ENCODE data around the gene XPR1.
"Not testable (repeated sequence)": the region's sequence is repeated elsewhere in the genome, so short reads cannot be mapped to it uniquely, and the experiment has no call there.

Gene XPR1

GRCh38 chr1:180816132-180816531 lies 184.3 kb downstream of the XPR1 start:
- H3K4me2 ChIP-seq (ENCODE audit: low read length) = no peak overlapping the region
- no peaks in the 10 kb centered on the region for H3K27me3 ChIP-seq (ENCODE audit: control insufficient read depth, low read length)
- TF ChIP-seq, protein P1, sequence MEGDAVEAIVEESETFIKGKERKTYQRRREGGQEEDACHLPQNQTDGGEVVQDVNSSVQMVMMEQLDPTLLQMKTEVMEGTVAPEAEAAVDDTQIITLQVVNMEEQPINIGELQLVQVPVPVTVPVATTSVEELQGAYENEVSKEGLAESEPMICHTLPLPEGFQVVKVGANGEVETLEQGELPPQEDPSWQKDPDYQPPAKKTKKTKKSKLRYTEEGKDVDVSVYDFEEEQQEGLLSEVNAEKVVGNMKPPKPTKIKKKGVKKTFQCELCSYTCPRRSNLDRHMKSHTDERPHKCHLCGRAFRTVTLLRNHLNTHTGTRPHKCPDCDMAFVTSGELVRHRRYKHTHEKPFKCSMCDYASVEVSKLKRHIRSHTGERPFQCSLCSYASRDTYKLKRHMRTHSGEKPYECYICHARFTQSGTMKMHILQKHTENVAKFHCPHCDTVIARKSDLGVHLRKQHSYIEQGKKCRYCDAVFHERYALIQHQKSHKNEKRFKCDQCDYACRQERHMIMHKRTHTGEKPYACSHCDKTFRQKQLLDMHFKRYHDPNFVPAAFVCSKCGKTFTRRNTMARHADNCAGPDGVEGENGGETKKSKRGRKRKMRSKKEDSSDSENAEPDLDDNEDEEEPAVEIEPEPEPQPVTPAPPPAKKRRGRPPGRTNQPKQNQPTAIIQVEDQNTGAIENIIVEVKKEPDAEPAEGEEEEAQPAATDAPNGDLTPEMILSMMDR (IDR thresholded peaks at IDR 0.05; ENCODE audit: low read depth, low read length, poor library complexity, severe bottlenecking) = no peak
- TF ChIP-seq EZH2phosphoT487 (IDR thresholded peaks at IDR 0.05; ENCODE audit: borderline replicate concordance, low read length) = no peak
- no peaks in the 10 kb centered on the region for H3K36me3 ChIP-seq (ENCODE audit: control insufficient read depth, low read length)
- no peak overlapping the region for H3K4me3 ChIP-seq (ENCODE audit: low read length)
- no peaks in the 10 kb centered on the region for H4K20me1 ChIP-seq (ENCODE audit: control insufficient read depth, insufficient read depth, low read depth, low read length)
- no peak overlapping the region for H3K27ac ChIP-seq (ENCODE audit: low read depth, low read length)
- H3K79me2 ChIP-seq (ENCODE audit: control insufficient read depth, low read length) = no peaks in the 10 kb centered on the region
- H3K9me3 ChIP-seq (ENCODE audit: control insufficient read depth, insufficient read depth, low read length) = no peaks in the 10 kb centered on the region
- H3F3A ChIP-seq (ENCODE audit: control insufficient read depth, insufficient read depth) = no peaks in the 10 kb centered on the region
- H3K4me1 ChIP-seq (ENCODE audit: control insufficient read depth, low read length) = no peaks in the 10 kb centered on the region
- no peaks in the 10 kb centered on the region for H3K9me2 ChIP-seq (replicated peaks; ENCODE audit: control insufficient read depth, low read length)

- no peak for TF ChIP-seq EZH2phosphoT487 (IDR thresholded peaks at IDR 0.05; ENCODE audit: borderline replicate concordance, low read length)
- TF ChIP-seq, protein P1 (IDR thresholded peaks at IDR 0.05; ENCODE audit: low read depth, low read length, poor library complexity, severe bottlenecking) = no peak
- Histone ChIP-seq H3F3A (ENCODE audit: control insufficient read depth, insufficient read depth) (no peaks in the 10 kb centered on the region), H3K4me1 (ENCODE audit: control insufficient read depth, low read length) (no peaks in the 10 kb centered on the region), H3K79me2 (ENCODE audit: control insufficient read depth, low read length) (no peaks in the 10 kb centered on the region), H3K4me2 (ENCODE audit: low read length) (no peak overlapping the region), H3K27ac (ENCODE audit: low read depth, low read length) (no peak overlapping the region), H3K4me3 (ENCODE audit: low read length) (no peak overlapping the region), H3K36me3 (ENCODE audit: control insufficient read depth, low read length) (no peaks in the 10 kb centered on the region), H3K9me2 (replicated peaks; ENCODE audit: control insufficient read depth, low read length) (no peaks in the 10 kb centered on the region), H3K27me3 (ENCODE audit: control insufficient read depth, low read length) (no peaks in the 10 kb centered on the region), H4K20me1 (ENCODE audit: control insufficient read depth, insufficient read depth, low read depth, low read length) (no peaks in the 10 kb centered on the region), H3K9me3 (ENCODE audit: control insufficient read depth, insufficient read depth, low read length) (no peaks in the 10 kb centered on the region)
Measured at GRCh38 chr1:180821970-180822369, 190.1 kb downstream of the XPR1 start.

GRCh38 chr1:180831507-180831906 lies 199.7 kb downstream of the XPR1 start:
- H3K9me3 ChIP-seq (ENCODE audit: control insufficient read depth, insufficient read depth, low read length); H3K79me2 ChIP-seq (ENCODE audit: control insufficient read depth, low read length); H3K4me1 ChIP-seq (ENCODE audit: control insufficient read depth, low read length); H4K20me1 ChIP-seq (ENCODE audit: control insufficient read depth, insufficient read depth, low read depth, low read length); H3K27ac ChIP-seq (ENCODE audit: low read depth, low read length); H3F3A ChIP-seq (ENCODE audit: control insufficient read depth, insufficient read depth); H3K9me2 ChIP-seq (replicated peaks; ENCODE audit: control insufficient read depth, low read length); H3K27me3 ChIP-seq (ENCODE audit: control insufficient read depth, low read length); H3K4me2 ChIP-seq (ENCODE audit: low read length); H3K4me3 ChIP-seq (ENCODE audit: low read length); H3K36me3 ChIP-seq (ENCODE audit: control insufficient read depth, low read length): not testable (repeated sequence)

DNA sequence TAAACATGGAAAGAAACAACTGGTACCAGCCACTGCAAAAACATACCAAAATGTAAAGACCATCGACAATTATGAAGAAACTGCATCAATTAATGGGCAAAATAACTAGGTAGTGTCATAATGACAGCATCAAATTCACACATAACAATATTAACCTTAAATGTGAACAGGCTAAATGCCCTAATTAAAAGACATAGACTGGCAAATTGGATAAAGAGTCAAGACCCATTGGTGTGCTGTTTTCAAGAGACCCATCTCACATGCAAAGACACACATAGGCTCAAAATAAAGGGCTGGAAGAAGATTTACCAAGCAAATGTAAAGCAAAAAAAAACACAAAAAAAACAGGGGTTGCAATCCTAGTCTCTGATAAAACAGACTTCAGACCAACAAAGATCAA lies 201.4 kb downstream of the XPR1 start:
- not testable (repeated sequence) for H3F3A ChIP-seq (ENCODE audit: control insufficient read depth, insufficient read depth); H3K27me3 ChIP-seq (ENCODE audit: control insufficient read depth, low read length); H3K27ac ChIP-seq (ENCODE audit: low read depth, low read length); H3K9me3 ChIP-seq (ENCODE audit: control insufficient read depth, insufficient read depth, low read length); H4K20me1 ChIP-seq (ENCODE audit: control insufficient read depth, insufficient read depth, low read depth, low read length); H3K79me2 ChIP-seq (ENCODE audit: control insufficient read depth, low read length); H3K4me3 ChIP-seq (ENCODE audit: low read length); H3K4me2 ChIP-seq (ENCODE audit: low read length); H3K4me1 ChIP-seq (ENCODE audit: control insufficient read depth, low read length); H3K36me3 ChIP-seq (ENCODE audit: control insufficient read depth, low read length); H3K9me2 ChIP-seq (replicated peaks; ENCODE audit: control insufficient read depth, low read length)

Measured in DOHH2 (cell line).